H1 (cell line): Measurements from ENCODE around the gene ADAM12. TPM values are rescaled to one million over a fixed set of nuclear protein-coding genes. Genes with fewer than 3 reads are reported as not detected.

ENCODE experiments used
- CTCF ChIA-PET: fragments of 300-600 bp; sonication (Branson Sonifier 250); formaldehyde crosslinking; loops from one replicate; lab custom pipeline; 2021; ENCODE audit not compliant: partially characterized antibody; lab: Charles Lee
- POLR2A ChIA-PET: fragments of 300-600 bp; sonication (Branson Sonifier 250); formaldehyde crosslinking; loops from one replicate; lab custom pipeline; 2021; ENCODE audit warnings: inconsistent platforms; ENCODE audit not compliant: partially characterized antibody; lab: Charles Lee
- DNase-seq, 2 experiments: peaks; one replicate each; pipeline versions ENCODE4 v3.0.0 to v3.0.0-alpha.2; 2010 to 2022; ENCODE audit warnings: low spot score in 2 of 2, low read depth in 1 of 2, mixed read lengths in 1 of 2
- FAIRE-seq: peaks from 2 replicates; lab custom pipeline; 2011; peaks lifted over from hg19 to GRCh38; lab: Jason Lieb, UNC
- H2AFZ ChIP-seq: 2 replicates; pipeline ENCODE4 v1.8.1; 2012; ENCODE audit warnings: low read length, inconsistent platforms
- H2AK5ac ChIP-seq: 2 replicates; pipeline ENCODE4 v1.6.1; 2013; ENCODE audit warnings: low read depth, low read length
- H2BK120ac ChIP-seq: replicated peaks from 2 replicates; pipeline ENCODE3; 2013; ENCODE audit warnings: low read depth, low read length, inconsistent platforms
- H2BK12ac ChIP-seq: 2 replicates; pipeline ENCODE4 v1.6.1; 2013; ENCODE audit warnings: low read depth, low read length
- H2BK15ac ChIP-seq: 2 replicates; pipeline ENCODE4 v1.6.1; 2013; ENCODE audit warnings: low read length
- H2BK20ac ChIP-seq: 2 replicates; pipeline ENCODE4 v1.6.1; 2013; ENCODE audit warnings: low read length
- H2BK5ac ChIP-seq: 2 replicates; pipeline ENCODE4 v1.6.1; 2013; ENCODE audit warnings: low read depth, low read length
- H3K14ac ChIP-seq: 2 replicates; pipeline ENCODE4 v1.6.1; 2013; ENCODE audit warnings: inconsistent platforms; ENCODE audit not compliant: insufficient read length
- H3K18ac ChIP-seq: 2 replicates; pipeline ENCODE4 v1.6.1; 2013; ENCODE audit warnings: low read length; ENCODE audit errors: extremely low read depth
- H3K23ac ChIP-seq: 2 replicates; pipeline ENCODE4 v1.6.1; 2013; ENCODE audit warnings: inconsistent platforms; ENCODE audit not compliant: insufficient read length
- H3K23me2 ChIP-seq: 2 replicates; pipeline ENCODE4 v1.6.1; 2013; ENCODE audit warnings: low read depth, low read length
- H3K27ac ChIP-seq: 2 replicates; pipeline ENCODE4 v1.6.1; 2011; ENCODE audit warnings: low read depth, low read length, inconsistent platforms
- H3K27me3 ChIP-seq, 4 experiments: replicated peaks in 1 of 4; 1 replicate in 1 of 4; 2 replicates in 3 of 4; pipeline versions ENCODE4 v1.6.1 to v1.8.1; 2011 to 2013; ENCODE audit warnings: low read length in 3 of 4, mild to moderate bottlenecking in 3 of 4, inconsistent platforms in 2 of 4, mixed read lengths in 2 of 4, moderate library complexity in 1 of 4; ENCODE audit not compliant: control insufficient read depth in 3 of 4, insufficient read depth in 3 of 4; ENCODE audit errors: extremely low read depth in 1 of 4
- H3K36me3 ChIP-seq, 4 experiments: 2 replicates each; pipeline versions ENCODE4 v1.6.1 to v1.8.1; 2011 to 2013; ENCODE audit warnings: mild to moderate bottlenecking in 4 of 4, low read length in 3 of 4, moderate library complexity in 2 of 4, control low read depth in 1 of 4, inconsistent platforms in 1 of 4; ENCODE audit not compliant: insufficient read depth in 4 of 4, control insufficient read depth in 2 of 4
- H3K4ac ChIP-seq: replicated peaks from 2 replicates; pipeline ENCODE3; 2013; ENCODE audit warnings: low read length, low read depth, mixed read lengths, inconsistent platforms; ENCODE audit not compliant: insufficient read length
- H3K4me1 ChIP-seq, 4 experiments: replicated peaks in 1 of 4; 1 replicate in 1 of 4; 2 replicates in 3 of 4; pipeline versions ENCODE4 v1.6.1 to v1.8.1; 2011 to 2013; ENCODE audit warnings: low read length in 3 of 4, inconsistent platforms in 2 of 4, mixed read lengths in 1 of 4; ENCODE audit not compliant: insufficient read depth in 4 of 4, control insufficient read depth in 3 of 4
- H3K4me2 ChIP-seq, 2 experiments: 2 replicates each; pipeline versions ENCODE4 v1.6.1 to v1.8.1; 2011 to 2013; ENCODE audit warnings: low read depth in 2 of 2, low read length in 2 of 2, control low read depth in 1 of 2, inconsistent platforms in 1 of 2, mild to moderate bottlenecking in 1 of 2; ENCODE audit not compliant: insufficient read depth in 1 of 2
- H3K4me3 ChIP-seq, 4 experiments: fragments of 200-600, 300-600 bp in 1 of 4; sonication (generic), shearing (Covaris generic), sonication (Bioruptor Twin) in 1 of 4; 2 replicates each; pipeline versions ENCODE4 v1.5.1 to v1.8.1; 2011 to 2016; ENCODE audit warnings: low read length in 4 of 4, low read depth in 3 of 4, control low read depth in 2 of 4, inconsistent platforms in 2 of 4, mild to moderate bottlenecking in 2 of 4, mixed read lengths in 1 of 4, moderate library complexity in 1 of 4; ENCODE audit not compliant: insufficient read depth in 2 of 4; ENCODE audit errors: extremely low read depth in 1 of 4
- H3K56ac ChIP-seq: replicated peaks from 2 replicates; pipeline ENCODE3; 2013; ENCODE audit warnings: low read depth, mild to moderate bottlenecking, mixed read lengths, low read length, inconsistent platforms; ENCODE audit not compliant: insufficient read length
- H3K79me1 ChIP-seq: 2 replicates; pipeline ENCODE4 v1.6.1; 2013; ENCODE audit warnings: low read depth, low read length, control low read depth
- H3K79me2 ChIP-seq, 2 experiments: 2 replicates each; pipeline versions ENCODE4 v1.6.1 to v1.8.1; 2012 to 2013; ENCODE audit warnings: low read length in 2 of 2, mild to moderate bottlenecking in 2 of 2, inconsistent platforms in 1 of 2; ENCODE audit not compliant: insufficient read depth in 2 of 2, control insufficient read depth in 1 of 2
- H3K9ac ChIP-seq, 4 experiments: replicated peaks in 1 of 4; 1 replicate in 1 of 4; 2 replicates in 3 of 4; pipeline versions ENCODE4 v1.6.1 to v1.8.1; 2011 to 2013; ENCODE audit warnings: low read depth in 3 of 4, low read length in 3 of 4, control low read depth in 2 of 4, mild to moderate bottlenecking in 2 of 4, moderate library complexity in 2 of 4, inconsistent platforms in 1 of 4; ENCODE audit errors: extremely low read depth in 1 of 4
- H3K9me3 ChIP-seq, 2 experiments: 2 replicates each; pipeline versions ENCODE4 v1.6.1 to v1.8.1; 2012 to 2013; ENCODE audit warnings: mild to moderate bottlenecking in 2 of 2, moderate library complexity in 2 of 2, control low read depth in 1 of 2, inconsistent platforms in 1 of 2, low read depth in 1 of 2, low read length in 1 of 2, mixed read lengths in 1 of 2; ENCODE audit not compliant: insufficient read depth in 2 of 2
- H4K20me1 ChIP-seq, 2 experiments: replicated peaks in 1 of 2; 2 replicates each; pipeline versions ENCODE3 to v1.8.1; 2011 to 2013; ENCODE audit warnings: inconsistent platforms in 2 of 2, low read length in 2 of 2, mild to moderate bottlenecking in 1 of 2; ENCODE audit not compliant: insufficient read depth in 2 of 2, control insufficient read depth in 1 of 2
- H4K5ac ChIP-seq: 2 replicates; pipeline ENCODE4 v1.6.1; 2013; ENCODE audit warnings: low read length, low read depth, mixed read lengths, inconsistent platforms; ENCODE audit not compliant: insufficient read length
- H4K8ac ChIP-seq: 2 replicates; pipeline ENCODE4 v1.8.0; 2013; ENCODE audit warnings: mild to moderate bottlenecking, moderate library complexity, low read length, inconsistent platforms; ENCODE audit not compliant: insufficient read depth; ENCODE audit errors: extremely low read depth
- H4K91ac ChIP-seq: replicated peaks from 2 replicates; pipeline ENCODE3; 2013; ENCODE audit warnings: low read length, mixed read lengths, inconsistent platforms; ENCODE audit not compliant: insufficient read length
- ASH2L ChIP-seq: fragments of 200-600, 300-600 bp; sonication (generic); IDR thresholded peaks from one replicate; pipeline ENCODE4 v1.7.1; 2017; ENCODE audit warnings: low read length
- CBX5 ChIP-seq: fragments of 300-800, 300-1000 bp; sonication (generic); IDR thresholded peaks from 2 replicates; pipeline ENCODE4 v1.7.1; 2016; ENCODE audit warnings: antibody characterized with exemption, low read length, low read depth
- CBX8 ChIP-seq: fragments of 300-800, 300-1000 bp; sonication (generic); IDR thresholded peaks from 2 replicates; pipeline ENCODE4 v1.7.1; 2016; ENCODE audit warnings: low read depth, low read length, borderline replicate concordance
- CEBPB ChIP-seq: IDR thresholded peaks from 2 replicates; pipeline ENCODE4 v1.6.1; 2012; ENCODE audit warnings: low read depth, low read length
- CREB1 ChIP-seq: IDR thresholded peaks from 2 replicates; pipeline ENCODE4 v1.6.1; 2012; ENCODE audit warnings: inconsistent platforms
- CTBP2 ChIP-seq: IDR thresholded peaks from 2 replicates; pipeline ENCODE4 v1.7.0; 2011; ENCODE audit warnings: borderline replicate concordance, mild to moderate bottlenecking, moderate library complexity, mixed read lengths, low read length; ENCODE audit not compliant: insufficient read depth, insufficient read length
- GTF2F1 ChIP-seq: IDR thresholded peaks from 2 replicates; pipeline ENCODE4 v1.6.1; 2012; ENCODE audit warnings: low read depth, low read length, improper control_type of control experiment, borderline replicate concordance
- KDM4A ChIP-seq: IDR thresholded peaks from one replicate; pipeline ENCODE4 v1.7.1; 2012; ENCODE audit warnings: low read depth, mild to moderate bottlenecking, moderate library complexity, low read length, inconsistent platforms; ENCODE audit not compliant: severe bottlenecking
- NANOG ChIP-seq: IDR thresholded peaks from 2 replicates; pipeline ENCODE4 v1.6.1; 2011; ENCODE audit warnings: low read length, low read depth, mild to moderate bottlenecking, inconsistent platforms; ENCODE audit not compliant: insufficient read depth, poor library complexity, severe bottlenecking
- POLR2AphosphoS5 ChIP-seq: IDR thresholded peaks from 2 replicates; pipeline ENCODE4 v1.6.1; 2011; ENCODE audit warnings: low read depth, low read length
- POU5F1 ChIP-seq: IDR thresholded peaks from 2 replicates; pipeline ENCODE4 v1.6.1; 2011; ENCODE audit warnings: low read depth, mild to moderate bottlenecking, low read length, moderate library complexity
- SIRT6 ChIP-seq: IDR thresholded peaks from one replicate; pipeline ENCODE4 v1.7.1; 2012; ENCODE audit warnings: low read length, inconsistent platforms
- SP1 ChIP-seq: IDR thresholded peaks from 2 replicates; pipeline ENCODE4 v1.6.1; 2011; ENCODE audit warnings: low read depth, low read length
- SP2 ChIP-seq: IDR thresholded peaks from 2 replicates; pipeline ENCODE4 v1.6.1; 2012; ENCODE audit warnings: mild to moderate bottlenecking, low read length, inconsistent platforms
- SRF ChIP-seq: IDR thresholded peaks from 2 replicates; pipeline ENCODE4 v1.6.1; 2011; ENCODE audit warnings: mild to moderate bottlenecking, low read depth, low read length, moderate library complexity
- WGBS, 2 experiments: shearing (Covaris generic) in 1 of 2; methylation state at CpG; one replicate each; pipeline versions ENCODE4 v1.1.6 to v1.1.7; 2013 to 2015; ENCODE audit warnings: low lambda C conversion rate in 2 of 2, mixed read lengths in 2 of 2, inconsistent platforms in 1 of 2, low coverage in 1 of 2, missing lambda C conversion rate in 1 of 2; ENCODE audit not compliant: insufficient replicate concordance in 2 of 2, insufficient coverage in 1 of 2, insufficient read length in 1 of 2; ENCODE audit errors: extremely low coverage in 1 of 2, missing lambda C conversion rate in 1 of 2; 5-methylcytosine and 5-hydroxymethylcytosine counted together
- polyA plus RNA-seq, 7 experiments: library from polyadenylated mRNA; depleted of rRNA in 3 of 7; stranded (reverse) in 5 of 7; unstranded in 2 of 7; fragments of >200 nt in 5 of 7; fragments of 200-250 nt in 2 of 7; gene quantifications; 1 replicate in 5 of 7; 2 replicates in 1 of 7; 4 replicates in 1 of 7; pipeline versions ENCODE4 v1.2.1 to v1.2.3, GENCODE V29; 2011 to 2013; ENCODE audit warnings: missing spikeins in 2 of 7, mixed read lengths in 2 of 7
- total RNA-seq: library from RNA; stranded (reverse); fragmentation: NEBNext Ultra II Directional; extraction: Animal tissue kit (Norgen Biotek cat#: 25700); gene quantifications from 2 replicates; pipeline ENCODE4 v1.2.1, GENCODE V29; 2021
- TF ChIP-seq, protein P1 (sequence below): IDR thresholded peaks from 2 replicates; pipeline ENCODE4 v1.6.1; 2012; ENCODE audit warnings: inconsistent platforms

ADAM12 gene
- total and polyA plus RNA-seq, 2 of the 8 experiments (the other 6 are each of a cell fraction or from before 2014, with no cell fraction given) = 0.07 to 0.17 TPM

DNA sequence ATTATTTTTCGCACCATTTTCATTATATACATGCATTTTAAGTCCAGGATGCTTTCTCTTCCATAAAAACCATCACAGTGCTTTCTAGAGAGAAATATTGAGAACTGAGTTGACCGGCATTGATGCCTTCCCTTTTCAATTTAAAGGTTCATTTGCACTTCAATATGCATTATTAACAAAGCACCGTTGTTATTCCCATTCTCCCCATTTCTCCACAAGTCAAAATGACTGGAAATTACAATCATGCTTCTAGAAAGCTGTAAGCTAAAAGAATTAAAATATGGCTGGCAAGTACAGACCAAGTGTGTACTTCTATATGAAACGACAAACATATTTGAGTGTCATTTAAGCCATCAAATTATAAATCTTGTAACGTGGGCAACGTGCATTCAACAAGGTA lies 272.4 kb downstream of the ADAM12 start:
- Histone ChIP-seq H3K18ac (no peak overlapping the region; the same call in 1 of the 2 replicates), H2AK5ac (no peak overlapping the region), H2BK120ac (no peak overlapping the region), H3K23me2 (no peaks in the 10 kb centered on the region), H2AFZ (no peak overlapping the region), H3K56ac (no peak overlapping the region), H2BK15ac (no peak overlapping the region), H3K27ac (no peak overlapping the region), H2BK12ac (no peak overlapping the region), H3K14ac (no peak overlapping the region), H4K5ac (no peak overlapping the region), H3K79me2 (no peaks in the 10 kb centered on the region), H2BK20ac (no peak overlapping the region), H3K9ac (no peak overlapping the region), H3K4me2 (peak overlapping the region in 1 of 2 experiments; percentile 16; a peak in 1 of 4 replicates), H3K79me1 (no peaks in the 10 kb centered on the region), H4K91ac (no peak overlapping the region), H3K4ac (no peak overlapping the region), H4K8ac (no peak overlapping the region), H2BK5ac (no peak overlapping the region), H3K36me3 (no peaks in the 10 kb centered on the region; a peak in 1 of 8 replicates), H3K4me3 (no peak overlapping the region; a peak in 1 of 8 replicates), H3K23ac (no peak overlapping the region), H4K20me1 (no peaks in the 10 kb centered on the region), H3K9me3 (no peaks in the 10 kb centered on the region; a peak in 1 of 4 replicates), H3K4me1 (peaks cover 0 to 13% (median 9%) of the 10 kb centered on the region in 4 experiments; a peak in 3 of 7 replicates), H3K27me3 (no peaks in the 10 kb centered on the region)
- CTCF ChIA-PET = interaction anchor here (0.6 to 1.6 kb wide), 3 partner anchors 16 to 181 kb away, joined by 3 to 4 read pairs (median 3); no protein-coding TSS in a partner anchor
- POLR2A ChIA-PET = no interaction called here
- WGBS, 2 experiments = 55% methylated on average over 6 of the region's 6 CpGs; no CpG with 5 or more reads in 1 of the 2 experiments
- FAIRE-seq (no peak), DNase-seq (no peak)
- TF ChIP-seq CTBP2 = no peak
- TF ChIP-seq GTF2F1 = no peak
- TF ChIP-seq SP1 = no peak
- TF ChIP-seq, protein P1, sequence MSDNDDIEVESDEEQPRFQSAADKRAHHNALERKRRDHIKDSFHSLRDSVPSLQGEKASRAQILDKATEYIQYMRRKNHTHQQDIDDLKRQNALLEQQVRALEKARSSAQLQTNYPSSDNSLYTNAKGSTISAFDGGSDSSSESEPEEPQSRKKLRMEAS = no peak
- no peak for TF ChIP-seq ASH2L
- TF ChIP-seq CEBPB = no peak
- no peak for TF ChIP-seq CBX8
- TF ChIP-seq NANOG = no peak
- TF ChIP-seq POU5F1 = no peak
- no peak for TF ChIP-seq KDM4A
- TF ChIP-seq POLR2AphosphoS5 = no peak
- no peak for TF ChIP-seq SIRT6
- no peak for TF ChIP-seq CREB1
- TF ChIP-seq SP2 = no peak
- TF ChIP-seq CBX5 = no peak
- no peak for TF ChIP-seq SRF
